H1 (cell line): ENCODE data around the gene GALNT17. TPM values are rescaled to one million over a fixed set of nuclear protein-coding genes. Genes with fewer than 3 reads are reported as not detected.

Experiments
- CTCF ChIA-PET: fragments of 300-600 bp; sonication (Branson Sonifier 250); formaldehyde crosslinking; loops from one replicate; lab custom pipeline; 2021; ENCODE audit not compliant: partially characterized antibody; lab: Charles Lee
- POLR2A ChIA-PET: fragments of 300-600 bp; sonication (Branson Sonifier 250); formaldehyde crosslinking; loops from one replicate; lab custom pipeline; 2021; ENCODE audit warnings: inconsistent platforms; ENCODE audit not compliant: partially characterized antibody; lab: Charles Lee
- DNase-seq, 2 experiments: peaks; one replicate each; pipeline versions ENCODE4 v3.0.0 to v3.0.0-alpha.2; 2010 to 2022; ENCODE audit warnings: low spot score in 2 of 2, low read depth in 1 of 2, mixed read lengths in 1 of 2
- FAIRE-seq: peaks from 2 replicates; lab custom pipeline; 2011; peaks lifted over from hg19 to GRCh38; lab: Jason Lieb, UNC
- H2AFZ ChIP-seq: 2 replicates; pipeline ENCODE4 v1.8.1; 2012; ENCODE audit warnings: low read length, inconsistent platforms
- H2AK5ac ChIP-seq: 2 replicates; pipeline ENCODE4 v1.6.1; 2013; ENCODE audit warnings: low read depth, low read length
- H2BK120ac ChIP-seq: replicated peaks from 2 replicates; pipeline ENCODE3; 2013; ENCODE audit warnings: low read depth, low read length, inconsistent platforms
- H2BK12ac ChIP-seq: 2 replicates; pipeline ENCODE4 v1.6.1; 2013; ENCODE audit warnings: low read depth, low read length
- H2BK15ac ChIP-seq: 2 replicates; pipeline ENCODE4 v1.6.1; 2013; ENCODE audit warnings: low read length
- H2BK20ac ChIP-seq: 2 replicates; pipeline ENCODE4 v1.6.1; 2013; ENCODE audit warnings: low read length
- H2BK5ac ChIP-seq: 2 replicates; pipeline ENCODE4 v1.6.1; 2013; ENCODE audit warnings: low read depth, low read length
- H3K14ac ChIP-seq: 2 replicates; pipeline ENCODE4 v1.6.1; 2013; ENCODE audit warnings: inconsistent platforms; ENCODE audit not compliant: insufficient read length
- H3K18ac ChIP-seq: 2 replicates; pipeline ENCODE4 v1.6.1; 2013; ENCODE audit warnings: low read length; ENCODE audit errors: extremely low read depth
- H3K23ac ChIP-seq: 2 replicates; pipeline ENCODE4 v1.6.1; 2013; ENCODE audit warnings: inconsistent platforms; ENCODE audit not compliant: insufficient read length
- H3K23me2 ChIP-seq: 2 replicates; pipeline ENCODE4 v1.6.1; 2013; ENCODE audit warnings: low read depth, low read length
- H3K27ac ChIP-seq: 2 replicates; pipeline ENCODE4 v1.6.1; 2011; ENCODE audit warnings: low read depth, low read length, inconsistent platforms
- H3K27me3 ChIP-seq, 4 experiments: replicated peaks in 1 of 4; 1 replicate in 1 of 4; 2 replicates in 3 of 4; pipeline versions ENCODE4 v1.6.1 to v1.8.1; 2011 to 2013; ENCODE audit warnings: low read length in 3 of 4, mild to moderate bottlenecking in 3 of 4, inconsistent platforms in 2 of 4, mixed read lengths in 2 of 4, moderate library complexity in 1 of 4; ENCODE audit not compliant: control insufficient read depth in 3 of 4, insufficient read depth in 3 of 4; ENCODE audit errors: extremely low read depth in 1 of 4
- H3K36me3 ChIP-seq, 4 experiments: 2 replicates each; pipeline versions ENCODE4 v1.6.1 to v1.8.1; 2011 to 2013; ENCODE audit warnings: mild to moderate bottlenecking in 4 of 4, low read length in 3 of 4, moderate library complexity in 2 of 4, control low read depth in 1 of 4, inconsistent platforms in 1 of 4; ENCODE audit not compliant: insufficient read depth in 4 of 4, control insufficient read depth in 2 of 4
- H3K4ac ChIP-seq: replicated peaks from 2 replicates; pipeline ENCODE3; 2013; ENCODE audit warnings: low read length, low read depth, mixed read lengths, inconsistent platforms; ENCODE audit not compliant: insufficient read length
- H3K4me1 ChIP-seq, 4 experiments: replicated peaks in 1 of 4; 1 replicate in 1 of 4; 2 replicates in 3 of 4; pipeline versions ENCODE4 v1.6.1 to v1.8.1; 2011 to 2013; ENCODE audit warnings: low read length in 3 of 4, inconsistent platforms in 2 of 4, mixed read lengths in 1 of 4; ENCODE audit not compliant: insufficient read depth in 4 of 4, control insufficient read depth in 3 of 4
- H3K4me2 ChIP-seq, 2 experiments: 2 replicates each; pipeline versions ENCODE4 v1.6.1 to v1.8.1; 2011 to 2013; ENCODE audit warnings: low read depth in 2 of 2, low read length in 2 of 2, control low read depth in 1 of 2, inconsistent platforms in 1 of 2, mild to moderate bottlenecking in 1 of 2; ENCODE audit not compliant: insufficient read depth in 1 of 2
- H3K4me3 ChIP-seq, 4 experiments: fragments of 200-600, 300-600 bp in 1 of 4; sonication (generic), shearing (Covaris generic), sonication (Bioruptor Twin) in 1 of 4; 2 replicates each; pipeline versions ENCODE4 v1.5.1 to v1.8.1; 2011 to 2016; ENCODE audit warnings: low read length in 4 of 4, low read depth in 3 of 4, control low read depth in 2 of 4, inconsistent platforms in 2 of 4, mild to moderate bottlenecking in 2 of 4, mixed read lengths in 1 of 4, moderate library complexity in 1 of 4; ENCODE audit not compliant: insufficient read depth in 2 of 4; ENCODE audit errors: extremely low read depth in 1 of 4
- H3K56ac ChIP-seq: replicated peaks from 2 replicates; pipeline ENCODE3; 2013; ENCODE audit warnings: low read depth, mild to moderate bottlenecking, mixed read lengths, low read length, inconsistent platforms; ENCODE audit not compliant: insufficient read length
- H3K79me1 ChIP-seq: 2 replicates; pipeline ENCODE4 v1.6.1; 2013; ENCODE audit warnings: low read depth, low read length, control low read depth
- H3K79me2 ChIP-seq, 2 experiments: 2 replicates each; pipeline versions ENCODE4 v1.6.1 to v1.8.1; 2012 to 2013; ENCODE audit warnings: low read length in 2 of 2, mild to moderate bottlenecking in 2 of 2, inconsistent platforms in 1 of 2; ENCODE audit not compliant: insufficient read depth in 2 of 2, control insufficient read depth in 1 of 2
- H3K9ac ChIP-seq, 4 experiments: replicated peaks in 1 of 4; 1 replicate in 1 of 4; 2 replicates in 3 of 4; pipeline versions ENCODE4 v1.6.1 to v1.8.1; 2011 to 2013; ENCODE audit warnings: low read depth in 3 of 4, low read length in 3 of 4, control low read depth in 2 of 4, mild to moderate bottlenecking in 2 of 4, moderate library complexity in 2 of 4, inconsistent platforms in 1 of 4; ENCODE audit errors: extremely low read depth in 1 of 4
- H3K9me3 ChIP-seq, 2 experiments: 2 replicates each; pipeline versions ENCODE4 v1.6.1 to v1.8.1; 2012 to 2013; ENCODE audit warnings: mild to moderate bottlenecking in 2 of 2, moderate library complexity in 2 of 2, control low read depth in 1 of 2, inconsistent platforms in 1 of 2, low read depth in 1 of 2, low read length in 1 of 2, mixed read lengths in 1 of 2; ENCODE audit not compliant: insufficient read depth in 2 of 2
- H4K20me1 ChIP-seq, 2 experiments: replicated peaks in 1 of 2; 2 replicates each; pipeline versions ENCODE3 to v1.8.1; 2011 to 2013; ENCODE audit warnings: inconsistent platforms in 2 of 2, low read length in 2 of 2, mild to moderate bottlenecking in 1 of 2; ENCODE audit not compliant: insufficient read depth in 2 of 2, control insufficient read depth in 1 of 2
- H4K5ac ChIP-seq: 2 replicates; pipeline ENCODE4 v1.6.1; 2013; ENCODE audit warnings: low read length, low read depth, mixed read lengths, inconsistent platforms; ENCODE audit not compliant: insufficient read length
- H4K8ac ChIP-seq: 2 replicates; pipeline ENCODE4 v1.8.0; 2013; ENCODE audit warnings: mild to moderate bottlenecking, moderate library complexity, low read length, inconsistent platforms; ENCODE audit not compliant: insufficient read depth; ENCODE audit errors: extremely low read depth
- H4K91ac ChIP-seq: replicated peaks from 2 replicates; pipeline ENCODE3; 2013; ENCODE audit warnings: low read length, mixed read lengths, inconsistent platforms; ENCODE audit not compliant: insufficient read length
- ATF3 ChIP-seq: IDR thresholded peaks from 2 replicates; pipeline ENCODE4 v1.6.1; 2011; ENCODE audit warnings: low read depth, mild to moderate bottlenecking, low read length; ENCODE audit not compliant: insufficient read depth
- CHD1 ChIP-seq: IDR thresholded peaks from 2 replicates; pipeline ENCODE4 v1.6.1; 2012; ENCODE audit warnings: low read depth, low read length, improper control_type of control experiment
- EGR1 ChIP-seq: IDR thresholded peaks from 2 replicates; pipeline ENCODE4 v1.6.1; 2011; ENCODE audit warnings: low read depth, low read length, borderline replicate concordance
- KDM1A ChIP-seq: fragments of 200-600, 300-600 bp; sonication (generic); IDR thresholded peaks from 2 replicates; pipeline ENCODE4 v1.7.1; 2016; ENCODE audit warnings: mild to moderate bottlenecking, low read length, borderline replicate concordance
- PHF8 ChIP-seq: fragments of 200-600 bp; sonication (generic); conservative IDR thresholded peaks from 2 replicates; pipeline ENCODE4 v1.7.1; 2012; ENCODE audit warnings: low read depth, mild to moderate bottlenecking, inconsistent platforms, low read length, moderate library complexity
- POLR2A ChIP-seq, 2 experiments: IDR thresholded peaks; 1 replicate in 1 of 2; 2 replicates in 1 of 2; pipeline ENCODE4 v1.6.1; 2011; ENCODE audit warnings: low read depth in 2 of 2, low read length in 2 of 2, mild to moderate bottlenecking in 2 of 2; ENCODE audit errors: control extremely low read depth in 1 of 2
- RAD21 ChIP-seq, 2 experiments: IDR thresholded peaks in 1 of 2; conservative IDR thresholded peaks in 1 of 2; 2 replicates each; pipeline ENCODE4 v1.6.1; 2011; ENCODE audit warnings: low read depth in 2 of 2, low read length in 2 of 2, improper control_type of control experiment in 1 of 2, inconsistent platforms in 1 of 2, mild to moderate bottlenecking in 1 of 2, moderate library complexity in 1 of 2
- RNF2 ChIP-seq: fragments of 200-900, 300-1000 bp; sonication (generic); IDR thresholded peaks from 2 replicates; pipeline ENCODE4 v1.7.1; 2016; ENCODE audit warnings: borderline replicate concordance, low read depth, mild to moderate bottlenecking, antibody characterized with exemption, low read length; ENCODE audit not compliant: poor library complexity, severe bottlenecking; ENCODE audit errors: missing control alignments
- RXRA ChIP-seq: IDR thresholded peaks from 2 replicates; pipeline ENCODE4 v1.6.1; 2011; ENCODE audit warnings: low read depth, mild to moderate bottlenecking, low read length, moderate library complexity; ENCODE audit not compliant: insufficient read depth
- SAP30 ChIP-seq: fragments of 300-600 bp; sonication (generic); IDR thresholded peaks from 2 replicates; pipeline ENCODE4 v1.7.1; 2012; ENCODE audit warnings: low read length, moderate library complexity, mild to moderate bottlenecking, inconsistent platforms; ENCODE audit not compliant: insufficient read depth, insufficient replicate concordance
- SIX5 ChIP-seq: IDR thresholded peaks from 2 replicates; pipeline ENCODE4 v1.6.1; 2011; ENCODE audit warnings: mild to moderate bottlenecking, low read depth, low read length
- SP4 ChIP-seq: IDR thresholded peaks from 2 replicates; pipeline ENCODE4 v1.6.1; 2012; ENCODE audit warnings: low read length, inconsistent platforms
- SUZ12 ChIP-seq: fragments of 200-600 bp; sonication (generic); IDR thresholded peaks from 2 replicates; pipeline ENCODE4 v1.6.1; 2012; ENCODE audit warnings: mild to moderate bottlenecking, inconsistent platforms, low read length, moderate library complexity, mixed read lengths
- WGBS, 2 experiments: shearing (Covaris generic) in 1 of 2; methylation state at CpG; one replicate each; pipeline versions ENCODE4 v1.1.6 to v1.1.7; 2013 to 2015; ENCODE audit warnings: low lambda C conversion rate in 2 of 2, mixed read lengths in 2 of 2, inconsistent platforms in 1 of 2, low coverage in 1 of 2, missing lambda C conversion rate in 1 of 2; ENCODE audit not compliant: insufficient replicate concordance in 2 of 2, insufficient coverage in 1 of 2, insufficient read length in 1 of 2; ENCODE audit errors: extremely low coverage in 1 of 2, missing lambda C conversion rate in 1 of 2; 5-methylcytosine and 5-hydroxymethylcytosine counted together
- polyA plus RNA-seq, 7 experiments: library from polyadenylated mRNA; depleted of rRNA in 3 of 7; stranded (reverse) in 5 of 7; unstranded in 2 of 7; fragments of >200 nt in 5 of 7; fragments of 200-250 nt in 2 of 7; gene quantifications; 1 replicate in 5 of 7; 2 replicates in 1 of 7; 4 replicates in 1 of 7; pipeline versions ENCODE4 v1.2.1 to v1.2.3, GENCODE V29; 2011 to 2013; ENCODE audit warnings: missing spikeins in 2 of 7, mixed read lengths in 2 of 7
- total RNA-seq: library from RNA; stranded (reverse); fragmentation: NEBNext Ultra II Directional; extraction: Animal tissue kit (Norgen Biotek cat#: 25700); gene quantifications from 2 replicates; pipeline ENCODE4 v1.2.1, GENCODE V29; 2021

GALNT17 gene
- total and polyA plus RNA-seq, 2 of the 8 experiments (the other 6 are each of a cell fraction or from before 2014, with no cell fraction given) = 37.7 to 47.0 TPM

DNA sequence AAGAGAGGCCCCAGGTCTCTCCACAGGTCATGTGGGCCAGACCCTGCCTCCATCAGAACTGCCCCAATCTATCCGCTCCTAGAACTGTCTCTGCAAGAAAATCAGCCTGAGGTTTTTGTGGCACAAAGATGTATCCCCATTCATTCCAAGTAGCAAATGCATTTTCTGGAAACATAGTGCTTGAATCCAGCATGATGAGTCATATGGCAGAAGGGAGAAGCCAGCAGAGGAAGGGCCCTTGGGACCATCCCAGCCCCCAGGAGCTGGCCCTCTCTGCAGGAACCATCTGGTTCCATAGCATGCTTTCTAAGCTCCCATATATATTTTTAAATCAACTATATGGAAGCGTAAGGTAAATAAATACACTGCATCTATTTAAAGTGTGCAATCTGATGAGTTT, 563.2 kb downstream of the GALNT17 start:
- Histone ChIP-seq H3K4me3 (no peak overlapping the region), H2AFZ (no peak overlapping the region), H4K20me1 (no peaks in the 10 kb centered on the region), H3K4me1 (no peaks in the 10 kb centered on the region), H3K27me3 (no peaks in the 10 kb centered on the region), H2BK120ac (no peak overlapping the region), H3K9ac (no peak overlapping the region), H3K79me1 (no peaks in the 10 kb centered on the region), H3K23ac (no peak overlapping the region), H3K18ac (no peak overlapping the region), H3K79me2 (no peaks in the 10 kb centered on the region), H3K4me2 (no peak overlapping the region), H3K27ac (no peak overlapping the region), H3K56ac (no peak overlapping the region), H2BK12ac (no peak overlapping the region), H2BK20ac (no peak overlapping the region), H4K5ac (no peak overlapping the region), H2BK15ac (no peak overlapping the region), H4K8ac (no peak overlapping the region; the same call in 1 of the 2 replicates), H2AK5ac (no peak overlapping the region), H3K23me2 (no peaks in the 10 kb centered on the region), H3K14ac (no peak overlapping the region), H2BK5ac (no peak overlapping the region), H3K36me3 (no peaks in the 10 kb centered on the region; a peak in 1 of 8 replicates), H3K9me3 (0 out of 4 replicates have a peak, but pooled peaks cover 0 to 2% of the 10 kb centered on the region in 2 experiments), H3K4ac (no peak overlapping the region), H4K91ac (no peak overlapping the region)
- ChIA-PET POLR2A (interaction anchor here (0.8 to 1.1 kb wide), 2 partner anchors 12 to 48 kb away, joined by 3 read pairs; no protein-coding TSS in a partner anchor), CTCF (interaction anchor here (0.6 to 1.1 kb wide), 2 partner anchors 40 to 303 kb away, joined by 3 read pairs; no protein-coding TSS in a partner anchor)
- 89% methylated on average over 2 of the region's 2 CpGs; no CpG with 5 or more reads in 1 of the 2 experiments for WGBS, 2 experiments
- DNase-seq (no peak), FAIRE-seq (no peak)
- TF ChIP-seq RXRA = no peak
- TF ChIP-seq RAD21 (IDR thresholded peaks at IDR 0.05 in 1 of 2, conservative IDR thresholded peaks at IDR 0.05 in 1 of 2; ENCODE audit: low read depth in 2 of 2, low read length in 2 of 2) = no peak
- TF ChIP-seq KDM1A = no peak
- no peak for TF ChIP-seq PHF8
- TF ChIP-seq ATF3 = no peak
- no peak for TF ChIP-seq SP4
- TF ChIP-seq SUZ12 = no peak
- no peak for TF ChIP-seq CHD1
- TF ChIP-seq EGR1 = no peak
- TF ChIP-seq RNF2 = no peak
- TF ChIP-seq POLR2A (IDR thresholded peaks at IDR 0.05; ENCODE audit: control extremely low read depth in 1 of 2, low read depth in 2 of 2, low read length in 2 of 2) = no peak
- TF ChIP-seq SIX5 = no peak
- no peak for TF ChIP-seq SAP30
